CD14-positive monocyte (primary cell): ENCODE data around the gene VTI1B. TPM values are rescaled to one million over a fixed set of nuclear protein-coding genes. Genes with fewer than 3 reads are reported as not detected.

Experiments used
- DNase-seq, 3 donors: peaks; one replicate each; pipeline ENCODE4 v3.0.0-alpha.2; 2011 to 2022
- H2AFZ ChIP-seq: 2 replicates; pipeline ENCODE4 v1.6.0; 2012; ENCODE audit warnings: mild to moderate bottlenecking, low read depth, low read length, inconsistent platforms; ENCODE audit not compliant: insufficient read depth, poor library complexity, severe bottlenecking
- H3K27ac ChIP-seq, 2 donors: 1 replicate in 1 of 2; 2 replicates in 1 of 2; pipeline ENCODE4 v1.5.1; 2012 to 2013; ENCODE audit warnings: low read length in 2 of 2, control low read depth in 1 of 2, inconsistent platforms in 1 of 2, low read depth in 1 of 2, mild to moderate bottlenecking in 1 of 2
- H3K27me3 ChIP-seq, 2 donors: one replicate each; pipeline versions ENCODE4 v1.6.0 to v1.6.1; 2011 to 2013; ENCODE audit warnings: low read length in 2 of 2; ENCODE audit not compliant: control insufficient read depth in 2 of 2, insufficient read depth in 2 of 2
- H3K36me3 ChIP-seq, 2 donors: replicated peaks in 1 of 2; 1 replicate in 1 of 2; 2 replicates in 1 of 2; pipeline versions ENCODE4 v1.5.1 to v1.6.1; 2012 to 2013; ENCODE audit warnings: low read length in 2 of 2, control low read depth in 1 of 2, inconsistent platforms in 1 of 2, mild to moderate bottlenecking in 1 of 2; ENCODE audit not compliant: insufficient read depth in 2 of 2, control insufficient read depth in 1 of 2
- H3K4me1 ChIP-seq, 2 donors: 1 replicate in 1 of 2; 2 replicates in 1 of 2; pipeline versions ENCODE4 v1.5.1 to v1.6.1; 2012 to 2013; ENCODE audit warnings: low read length in 2 of 2, control low read depth in 1 of 2, inconsistent platforms in 1 of 2, mild to moderate bottlenecking in 1 of 2, moderate library complexity in 1 of 2; ENCODE audit not compliant: insufficient read depth in 2 of 2, control insufficient read depth in 1 of 2
- H3K4me2 ChIP-seq: replicated peaks from 2 replicates; pipeline ENCODE3; 2012; ENCODE audit warnings: low read length, moderate library complexity, mild to moderate bottlenecking; ENCODE audit not compliant: poor library complexity, severe bottlenecking; ENCODE audit errors: extremely low read depth
- H3K4me3 ChIP-seq, 3 experiments: fragments of 200-600 bp in 1 of 3; sonication (generic) in 1 of 3; replicated peaks in 1 of 3; 1 replicate in 2 of 3; 2 replicates in 1 of 3; pipeline ENCODE4 v1.5.1; 2011 to 2013; ENCODE audit warnings: low read length in 3 of 3, mild to moderate bottlenecking in 3 of 3, control low read depth in 2 of 3, low read depth in 2 of 3, inconsistent platforms in 1 of 3, moderate library complexity in 1 of 3
- H3K79me2 ChIP-seq: 2 replicates; pipeline ENCODE4 v1.6.0; 2012; ENCODE audit warnings: mild to moderate bottlenecking, control low read depth, inconsistent platforms, low read length, moderate library complexity; ENCODE audit not compliant: insufficient read depth
- H3K9ac ChIP-seq: 2 replicates; pipeline ENCODE4 v1.6.0; 2017; ENCODE audit warnings: low read length, mild to moderate bottlenecking; ENCODE audit not compliant: insufficient read depth, poor library complexity, severe bottlenecking
- H3K9me3 ChIP-seq, 2 donors: replicated peaks in 1 of 2; 1 replicate in 1 of 2; 2 replicates in 1 of 2; pipeline versions ENCODE4 v1.5.1 to v1.6.1; 2012 to 2013; ENCODE audit warnings: low read length in 2 of 2, control low read depth in 1 of 2; ENCODE audit not compliant: control insufficient read depth in 1 of 2, insufficient read depth in 1 of 2
- H4K20me1 ChIP-seq: 2 replicates; pipeline ENCODE4 v1.6.0; 2012; ENCODE audit warnings: mild to moderate bottlenecking, low read length, control low read depth, moderate library complexity; ENCODE audit not compliant: insufficient read depth
- H3K27ac Mint-ChIP-seq, 7 donors: one replicate each; pipeline ENCODE4 v1.8.0; 2020; ENCODE audit warnings: mild to moderate bottlenecking in 7 of 7, mixed read lengths in 7 of 7, moderate library complexity in 6 of 7, inconsistent platforms in 2 of 7
- H3K27me3 Mint-ChIP-seq, 3 donors: one replicate each; pipeline ENCODE4 v1.8.0; 2021 to 2022; ENCODE audit warnings: low read depth in 3 of 3, mild to moderate bottlenecking in 3 of 3, mixed read lengths in 3 of 3, moderate library complexity in 3 of 3, inconsistent platforms in 1 of 3
- H3K36me3 Mint-ChIP-seq, 2 donors: one replicate each; pipeline ENCODE4 v1.8.0; 2020; ENCODE audit warnings: mixed read lengths in 2 of 2, inconsistent platforms in 1 of 2, mild to moderate bottlenecking in 1 of 2
- H3K4me1 Mint-ChIP-seq: one replicate; pipeline ENCODE4 v1.8.0; 2020; ENCODE audit warnings: mild to moderate bottlenecking, mixed read lengths
- H3K4me3 Mint-ChIP-seq, 2 donors: one replicate each; pipeline ENCODE4 v1.8.0; 2020; ENCODE audit warnings: mild to moderate bottlenecking in 2 of 2, mixed read lengths in 2 of 2, moderate library complexity in 1 of 2
- H3K9me3 Mint-ChIP-seq, 7 donors: one replicate each; pipeline ENCODE4 v1.8.0; 2020 to 2022; ENCODE audit warnings: mixed read lengths in 7 of 7, mild to moderate bottlenecking in 6 of 7, moderate library complexity in 6 of 7, inconsistent platforms in 2 of 7
- CTCF ChIP-seq: fragments of 200-600 bp; IDR thresholded peaks from one replicate; pipeline ENCODE4 v1.8.0; 2022; ENCODE audit warnings: antibody characterized with exemption, mild to moderate bottlenecking
- WGBS: methylation state at CpG from one replicate; pipeline ENCODE4 v1.1.5; 2013; ENCODE audit warnings: missing lambda C conversion rate; ENCODE audit not compliant: insufficient coverage; 5-methylcytosine and 5-hydroxymethylcytosine counted together
- intact Hi-C, 2 donors: fragments of 100-400 bp; cut with micrococcal nuclease; formaldehyde crosslinking; loops; one replicate each; pipeline versions ENCODE4 v1.15.0 to v1.15.1; 2023
- polyA plus RNA-seq, 3 donors: library from polyadenylated mRNA; depleted of rRNA in 1 of 3; unstranded in 2 of 3; stranded (reverse) in 1 of 3; fragments of 300-500 nt in 2 of 3; fragments of >200 nt in 1 of 3; fragmentation: Illumina TruSeq in 2 of 3; gene quantifications; 1 replicate in 2 of 3; 2 replicates in 1 of 3; pipeline ENCODE4 v1.2.3, GENCODE V29; 2012 to 2021

VTI1B gene
- polyA plus RNA-seq, 3 donors: 31.3 to 84.7 (median 84.5) TPM

- intact Hi-C loops: no loop called here
- no peaks in the 10 kb centered on the region for H3K4me1 Mint-ChIP-seq
- WGBS: 100% methylated on average over 2 of the region's 5 CpGs
Observed at GRCh38 chr14:67633451-67634147, 40.8 kb downstream of the VTI1B start.

GRCh38 chr14:67630938-67631337 is 43.5 kb downstream of the VTI1B start:
- H3K4me3 Mint-ChIP-seq: no peak overlapping the region
- Histone ChIP-seq H3K4me2 (no peak overlapping the region), H3K79me2 (no peaks in the 10 kb centered on the region), H3K36me3 (no peaks in the 10 kb centered on the region), H3K4me3 (no peak overlapping the region), H3K4me1 (no peaks in the 10 kb centered on the region), H3K27me3 (no peaks in the 10 kb centered on the region), H2AFZ (no peak overlapping the region), H4K20me1 (no peaks in the 10 kb centered on the region), H3K9me3 (no peaks in the 10 kb centered on the region), H3K27ac (no peak overlapping the region), H3K9ac (no peak overlapping the region)
- TF ChIP-seq CTCF: no peak
- no peaks in the 10 kb centered on the region for H3K9me3 Mint-ChIP-seq
- no peaks in the 10 kb centered on the region for H3K36me3 Mint-ChIP-seq
- peaks cover 0 to 2% (median 0%) of the 10 kb centered on the region in 3 donors for H3K27me3 Mint-ChIP-seq
- 86% methylated on average over 3 of the region's 5 CpGs for WGBS
- intact Hi-C loops: no loop called here
- H3K27ac Mint-ChIP-seq: no peak overlapping the region
- no peaks in the 10 kb centered on the region for H3K4me1 Mint-ChIP-seq
- no peak for DNase-seq

More at GRCh38 chr14:67633451-67634147, 40.8 kb downstream of the VTI1B start:
- no peaks in the 10 kb centered on the region for H4K20me1 ChIP-seq
- no peak overlapping the region for H3K27ac Mint-ChIP-seq
- H3K27ac ChIP-seq: no peak overlapping the region
- no peaks in the 10 kb centered on the region for H3K79me2 ChIP-seq
- H3K4me3 Mint-ChIP-seq: no peak overlapping the region
- H3K27me3 Mint-ChIP-seq: no peaks in the 10 kb centered on the region
- no peaks in the 10 kb centered on the region for H3K36me3 ChIP-seq
- H3K9me3 ChIP-seq: no peaks in the 10 kb centered on the region
- H3K9me3 Mint-ChIP-seq: no peaks in the 10 kb centered on the region
- H3K4me1 ChIP-seq: no peaks in the 10 kb centered on the region
- H3K27me3 ChIP-seq: no peaks in the 10 kb centered on the region
- no peak for DNase-seq
- no peak overlapping the region for H3K9ac ChIP-seq
- no peak overlapping the region for H3K4me2 ChIP-seq
- H3K36me3 Mint-ChIP-seq: no peaks in the 10 kb centered on the region
- no peak for TF ChIP-seq CTCF
- no peak overlapping the region for H3K4me3 ChIP-seq
- H2AFZ ChIP-seq: no peak overlapping the region
